Lower leg skin (tissue), 3 donors: Measurements from ENCODE around the gene LMTK3.

Experiments used
- POLR2A ChIP-seq, 2 donors: fragments of 450-650 bp; IDR thresholded peaks; one replicate each; pipeline ENCODE4 v1.6.1; 2016 to 2017; ENCODE audit warnings: antibody characterized with exemption in 2 of 2, mild to moderate bottlenecking in 1 of 2, moderate library complexity in 1 of 2
- TF ChIP-seq, protein P1 (sequence below), 3 donors: fragments of 450-650 bp; IDR thresholded peaks; one replicate each; pipeline ENCODE4 v1.5.1; 2016; ENCODE audit warnings: antibody characterized with exemption in 3 of 3, mild to moderate bottlenecking in 3 of 3, moderate library complexity in 2 of 3

DNA sequence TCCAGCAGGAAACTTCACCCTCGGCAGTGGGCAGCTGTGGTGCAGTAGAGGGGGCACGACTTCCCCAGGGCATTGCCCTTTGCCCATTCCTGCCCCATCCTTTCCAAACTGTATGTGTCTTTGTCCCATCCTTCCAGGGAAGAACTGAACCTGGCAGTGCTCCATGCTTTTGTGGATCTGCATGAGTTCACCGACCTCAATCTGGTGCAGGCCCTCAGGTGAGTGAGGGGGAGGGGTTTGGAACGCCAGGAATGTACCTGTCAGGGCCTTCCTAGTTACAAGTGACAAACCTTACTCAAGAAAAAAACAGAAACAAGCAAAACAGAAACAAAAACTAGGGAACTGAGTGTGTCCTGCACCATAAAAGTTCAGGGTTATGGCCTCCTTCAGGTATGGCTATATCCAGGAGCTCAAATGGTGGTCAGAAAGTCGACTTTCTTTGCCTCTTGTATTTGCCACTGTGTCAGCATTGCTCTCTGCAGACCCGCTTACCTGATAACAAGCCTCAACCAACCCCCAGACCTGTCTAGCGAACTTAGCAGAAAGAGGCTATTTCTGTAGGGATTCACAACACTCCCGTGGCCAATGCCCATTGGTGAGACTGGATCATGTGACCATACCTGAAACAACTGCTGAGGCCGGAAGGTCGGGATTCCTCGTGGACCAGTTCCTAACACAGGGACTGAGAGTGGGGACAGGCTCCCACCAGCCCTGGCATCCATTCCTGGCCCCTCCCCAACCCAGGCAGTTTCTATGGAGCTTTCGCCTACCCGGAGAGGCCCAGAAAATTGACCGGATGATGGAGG lies 38.3 kb downstream of the LMTK3 start:
- TF ChIP-seq, protein P1, sequence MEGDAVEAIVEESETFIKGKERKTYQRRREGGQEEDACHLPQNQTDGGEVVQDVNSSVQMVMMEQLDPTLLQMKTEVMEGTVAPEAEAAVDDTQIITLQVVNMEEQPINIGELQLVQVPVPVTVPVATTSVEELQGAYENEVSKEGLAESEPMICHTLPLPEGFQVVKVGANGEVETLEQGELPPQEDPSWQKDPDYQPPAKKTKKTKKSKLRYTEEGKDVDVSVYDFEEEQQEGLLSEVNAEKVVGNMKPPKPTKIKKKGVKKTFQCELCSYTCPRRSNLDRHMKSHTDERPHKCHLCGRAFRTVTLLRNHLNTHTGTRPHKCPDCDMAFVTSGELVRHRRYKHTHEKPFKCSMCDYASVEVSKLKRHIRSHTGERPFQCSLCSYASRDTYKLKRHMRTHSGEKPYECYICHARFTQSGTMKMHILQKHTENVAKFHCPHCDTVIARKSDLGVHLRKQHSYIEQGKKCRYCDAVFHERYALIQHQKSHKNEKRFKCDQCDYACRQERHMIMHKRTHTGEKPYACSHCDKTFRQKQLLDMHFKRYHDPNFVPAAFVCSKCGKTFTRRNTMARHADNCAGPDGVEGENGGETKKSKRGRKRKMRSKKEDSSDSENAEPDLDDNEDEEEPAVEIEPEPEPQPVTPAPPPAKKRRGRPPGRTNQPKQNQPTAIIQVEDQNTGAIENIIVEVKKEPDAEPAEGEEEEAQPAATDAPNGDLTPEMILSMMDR (IDR thresholded peaks at IDR 0.05) = no peak
- TF ChIP-seq POLR2A (IDR thresholded peaks at IDR 0.05) = no peak
